ENCODE measurements around the gene BEND2. TPM values are rescaled to one million over a fixed set of nuclear protein-coding genes. Genes with fewer than 3 reads are reported as not detected.

BEND2 gene
- total RNA-seq, 2 experiments from 2014 or later, result not detected

GRCh38 chrX:18129690-18130089 is 91.0 kb downstream of the BEND2 start:
- Mint-ChIP-seq H3K36me3 (ENCODE audit: low read depth) (no peaks in the 10 kb centered on the region), H3K4me1 (ENCODE audit: low read depth) (no peaks in the 10 kb centered on the region), H3K4me3 (no peak overlapping the region), H3K27ac (no peak overlapping the region), H3K9me3 (ENCODE audit: insufficient read depth) (no peaks in the 10 kb centered on the region), H3K27me3 (ENCODE audit: low read depth) (no peaks in the 10 kb centered on the region)
- DNase-seq (no peak), ATAC-seq (no peak)
- ChIA-PET CTCF (no interaction called here), POLR2A (no interaction called here)

- no peaks in the 10 kb centered on the region for H3K9me3 Mint-ChIP-seq (ENCODE audit: insufficient read depth)
- ChIA-PET CTCF (no interaction called here), POLR2A (no interaction called here)
- no peak overlapping the region for H3K27ac Mint-ChIP-seq
- H3K4me1 Mint-ChIP-seq (ENCODE audit: low read depth), result no peaks in the 10 kb centered on the region
- H3K36me3 Mint-ChIP-seq (ENCODE audit: low read depth), result no peaks in the 10 kb centered on the region
- H3K4me3 Mint-ChIP-seq, result no peak overlapping the region
- ATAC-seq, result no peak
- no peak for DNase-seq
- no peaks in the 10 kb centered on the region for H3K27me3 Mint-ChIP-seq (ENCODE audit: low read depth)
These were observed 93.7 kb downstream of the BEND2 start for GRCh38 chrX:18126971-18127370.

DNA sequence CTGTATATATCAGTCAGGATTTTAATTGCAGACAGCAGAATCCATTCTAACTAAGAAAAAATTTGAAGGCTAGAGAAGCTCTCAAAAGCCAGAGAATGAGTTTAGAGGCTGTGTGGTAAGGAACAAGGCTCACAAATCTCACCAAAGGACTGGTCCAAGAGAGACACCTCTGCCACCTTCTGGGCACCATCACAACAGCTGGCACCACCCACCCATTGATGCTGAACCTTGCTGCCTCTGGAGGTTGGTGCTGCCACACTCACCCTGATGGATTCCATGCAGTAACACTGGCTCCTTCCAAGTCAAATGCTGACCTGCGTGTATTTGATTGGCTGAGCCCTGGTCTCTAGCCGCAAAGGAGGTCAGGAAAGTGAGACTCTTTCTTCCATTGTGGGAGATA is 100.8 kb downstream of the BEND2 start:
- H3K27me3 Mint-ChIP-seq (ENCODE audit: low read depth), result no peaks in the 10 kb centered on the region
- no peak overlapping the region for H3K27ac Mint-ChIP-seq
- H3K9me3 Mint-ChIP-seq (ENCODE audit: insufficient read depth), result no peaks in the 10 kb centered on the region
- ChIA-PET POLR2A (no interaction called here), CTCF (no interaction called here)
- H3K36me3 Mint-ChIP-seq (ENCODE audit: low read depth), result no peaks in the 10 kb centered on the region
- no peak overlapping the region for H3K4me3 Mint-ChIP-seq
- no peaks in the 10 kb centered on the region for H3K4me1 Mint-ChIP-seq (ENCODE audit: low read depth)
- DNase-seq, result no peak
- no peak for ATAC-seq

Other genes with a start within 250 kb of the BEND2 start
- 1 to 10 TPM; 2.2 TPM for gene SCML2, start 133.8 kb upstream of the BEND2 start, total RNA-seq
- 1 to 10 TPM in 1 of 2 experiments, under 1 TPM in 1; 0.83 to 1.0 TPM for gene CDKL5, start 204.7 kb upstream of the BEND2 start, total RNA-seq